Measurements from ENCODE around the gene APLF.
"Not testable (repeated sequence)": the region's sequence is repeated elsewhere in the genome, so short reads cannot be mapped to it uniquely, and the experiment has no call there.

APLF gene

DNA sequence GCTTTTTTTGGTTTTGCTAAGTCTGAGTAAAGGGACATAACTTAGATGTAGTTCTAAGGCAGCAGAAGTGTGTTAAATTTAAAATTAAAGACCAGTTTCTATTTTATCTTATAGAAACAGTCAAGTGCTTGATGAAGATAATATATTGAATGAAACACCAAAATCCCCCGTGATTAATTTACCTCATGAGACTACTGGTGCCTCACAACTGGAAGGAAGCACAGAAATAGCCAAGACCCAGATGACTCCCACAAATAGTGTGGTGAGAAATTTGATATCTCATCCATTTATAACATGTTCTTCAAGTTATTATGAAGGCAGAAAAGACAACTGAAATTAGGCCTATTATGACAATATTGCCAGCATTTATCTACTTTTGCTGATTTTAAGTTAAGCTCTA, 45.6 kb downstream of the APLF start:
- H3K27me3 Mint-ChIP-seq, result no peaks in the 10 kb centered on the region
- no peak for ATAC-seq (ENCODE audit: low read depth)

DNA sequence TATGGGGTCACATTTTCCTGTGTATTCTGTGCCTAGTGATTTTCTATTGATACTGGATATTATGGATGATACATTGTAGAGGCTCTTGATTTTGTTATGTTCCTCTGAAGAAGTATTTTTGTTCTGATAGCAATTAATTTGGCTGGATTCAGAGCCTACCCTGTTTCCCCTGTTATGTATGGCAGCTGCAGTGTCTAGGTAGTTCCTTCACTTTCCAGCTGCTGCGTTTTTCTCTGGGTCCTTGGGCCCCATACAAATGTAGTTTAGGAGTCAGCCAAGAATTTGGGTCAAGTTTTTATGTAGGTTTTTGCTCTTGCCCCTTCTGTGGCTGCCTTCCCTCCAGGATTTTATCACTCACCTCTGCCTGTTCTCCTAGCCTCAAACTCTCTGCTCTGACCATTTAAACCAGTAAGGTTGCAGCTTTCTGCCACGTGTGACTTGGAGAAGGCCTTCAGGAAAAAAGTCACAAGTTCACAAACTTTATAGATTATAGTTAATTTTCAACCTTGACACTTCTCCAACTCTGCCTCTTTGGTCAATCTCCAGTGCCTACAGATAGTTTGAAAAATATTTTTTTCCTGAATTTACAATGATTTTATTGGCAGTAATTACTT, 47.0 kb downstream of the APLF start:
- Mint-ChIP-seq H3K27ac (no peak overlapping the region), H3K9me3 (peaks cover 4% of the 10 kb centered on the region), H3K27me3 (no peaks in the 10 kb centered on the region), H3K4me3 (no peak overlapping the region), H3K4me1 (no peaks in the 10 kb centered on the region), H3K36me3 (peaks cover 9% of the 10 kb centered on the region)
- ATAC-seq (ENCODE audit: low read depth) (no peak), DNase-seq (ENCODE audit: low spot score in 2 of 2) (no peak)

More for the DNA sequence above, 45.6 kb downstream of the APLF start:
- Mint-ChIP-seq H3K36me3 (peaks cover 11% of the 10 kb centered on the region), H3K9me3 (peaks cover 7% of the 10 kb centered on the region), H3K27ac (no peak overlapping the region), H3K4me3 (no peak overlapping the region), H3K4me1 (no peaks in the 10 kb centered on the region)
- no peak for DNase-seq (ENCODE audit: low spot score in 2 of 2)

DNA sequence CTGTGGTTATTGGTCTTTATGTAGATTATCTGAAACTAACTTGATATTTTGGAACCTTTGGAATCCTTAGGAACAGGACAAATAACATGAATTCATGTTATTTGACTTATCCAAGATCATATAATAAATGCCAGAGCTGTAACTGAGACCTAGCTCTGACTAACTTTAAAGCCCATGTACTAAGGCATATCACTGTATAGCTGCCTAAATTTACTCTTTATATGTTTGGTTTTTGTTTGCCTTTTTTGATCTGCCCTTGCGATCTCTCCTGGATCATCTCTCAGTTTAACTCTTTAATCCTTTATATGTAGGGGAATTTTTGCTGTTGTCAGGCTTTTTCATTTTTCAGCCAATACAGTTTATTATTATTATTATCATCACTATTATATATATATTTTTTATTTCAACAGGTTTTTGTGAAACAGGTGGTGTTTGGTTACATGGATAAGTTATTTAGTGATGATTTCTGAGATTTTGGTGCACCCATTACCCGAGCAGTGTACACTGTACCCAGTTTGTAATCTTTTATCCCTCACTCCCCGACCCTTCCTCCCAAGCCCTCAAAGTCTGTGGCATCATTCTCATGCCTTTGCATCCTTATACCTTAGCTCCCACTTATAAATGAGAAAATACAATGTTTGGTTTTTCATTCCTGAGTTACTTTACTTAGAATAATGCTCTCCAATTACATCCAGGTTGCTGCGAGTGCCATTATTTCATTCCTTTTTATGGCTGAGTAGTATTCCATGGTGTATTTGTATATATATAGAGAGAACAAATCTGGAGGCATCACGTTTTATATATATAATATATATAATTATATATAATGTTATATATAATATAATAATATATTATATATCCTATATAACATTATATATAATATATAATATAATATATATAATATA, 48.9 kb downstream of the APLF start:
- no peaks in the 10 kb centered on the region for H3K27me3 Mint-ChIP-seq
- H3K27ac Mint-ChIP-seq, result no peak overlapping the region
- H3K9me3 Mint-ChIP-seq, result peaks cover 4% of the 10 kb centered on the region

DNA sequence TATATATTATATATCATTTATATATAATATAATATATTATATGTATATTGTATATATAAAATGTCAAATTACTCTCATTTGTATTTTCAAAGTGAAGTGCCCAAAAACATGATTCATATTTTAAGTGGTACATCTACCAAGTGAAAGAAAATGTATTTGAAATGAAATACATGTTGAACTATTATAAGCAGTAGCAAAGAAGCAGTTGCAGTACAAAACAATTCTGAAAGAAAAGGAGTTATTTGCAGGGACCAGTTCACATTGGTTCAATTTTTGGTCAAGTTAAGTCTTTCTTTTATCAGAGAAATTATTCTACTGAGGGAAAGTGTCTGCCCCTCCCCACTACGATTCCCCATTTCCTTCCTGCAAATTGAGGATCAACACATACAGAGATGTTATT, 51.9 kb downstream of the APLF start:
- Mint-ChIP-seq H3K4me3 (no peak overlapping the region), H3K9me3 (no peaks in the 10 kb centered on the region), H3K27ac (no peak overlapping the region), H3K27me3 (no peaks in the 10 kb centered on the region), H3K4me1 (no peaks in the 10 kb centered on the region), H3K36me3 (peaks cover 6% of the 10 kb centered on the region)
- ATAC-seq (ENCODE audit: low read depth), result no peak
- DNase-seq (ENCODE audit: low spot score in 2 of 2), result no peak

More for the DNA sequence above, 48.9 kb downstream of the APLF start:
- Mint-ChIP-seq H3K4me3 (no peak overlapping the region), H3K4me1 (no peaks in the 10 kb centered on the region), H3K36me3 (peaks cover 11% of the 10 kb centered on the region)
- DNase-seq (ENCODE audit: low spot score in 2 of 2) (no peak), ATAC-seq (ENCODE audit: low read depth) (no peak)

DNA sequence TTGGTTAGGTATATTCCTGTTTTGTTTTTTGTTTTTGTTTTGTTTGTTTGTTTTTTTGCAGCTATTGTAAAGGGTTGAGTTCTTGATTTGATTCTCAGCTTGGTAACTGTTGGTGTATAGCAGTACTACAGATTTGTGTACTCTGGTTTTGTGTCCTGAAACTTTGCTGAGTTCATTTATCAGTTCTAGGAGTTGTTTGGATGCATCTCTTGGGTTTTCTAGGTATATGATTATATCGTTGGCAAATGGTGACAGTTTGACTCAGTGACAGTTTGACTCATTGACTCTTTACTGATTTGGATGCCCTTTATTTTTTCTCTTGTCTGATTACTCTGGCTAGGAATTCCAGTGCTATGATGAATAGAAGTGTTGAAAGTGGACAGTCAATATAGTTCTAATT, 53.7 kb downstream of the APLF start:
- Mint-ChIP-seq H3K4me3 (no peak overlapping the region), H3K9me3 (no peaks in the 10 kb centered on the region), H3K36me3 (peaks cover 6% of the 10 kb centered on the region), H3K4me1 (no peaks in the 10 kb centered on the region), H3K27ac (no peak overlapping the region), H3K27me3 (no peaks in the 10 kb centered on the region)
- ATAC-seq (ENCODE audit: low read depth) (no peak), DNase-seq (ENCODE audit: low spot score in 2 of 2) (no peak)

DNA sequence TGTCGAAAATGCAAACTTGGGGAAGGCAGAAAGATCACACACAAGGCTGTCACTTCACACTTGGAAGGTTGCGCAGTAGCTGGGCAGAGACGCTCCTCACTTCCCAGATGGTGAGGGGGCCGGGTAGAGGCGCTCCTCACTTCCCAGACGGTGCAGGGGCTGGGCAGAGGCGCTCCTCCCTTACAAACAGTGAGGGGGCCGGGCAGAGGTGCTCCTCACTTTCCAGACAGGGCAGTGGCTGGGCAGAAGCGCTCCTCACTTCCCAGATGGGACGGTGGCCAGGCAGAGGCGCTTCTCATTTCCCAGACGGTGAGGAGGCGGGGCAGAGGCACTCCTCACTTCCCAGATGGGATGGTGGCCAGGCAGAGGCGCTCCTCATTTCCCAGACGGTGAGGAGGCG, 59.6 kb downstream of the APLF start:
- H3K9me3 Mint-ChIP-seq; ATAC-seq (ENCODE audit: low read depth); H3K27me3 Mint-ChIP-seq; DNase-seq (ENCODE audit: low spot score in 2 of 2); H3K27ac Mint-ChIP-seq; H3K4me3 Mint-ChIP-seq; H3K4me1 Mint-ChIP-seq: not testable (repeated sequence)
- H3K36me3 Mint-ChIP-seq, result peaks cover 15% of the 10 kb centered on the region

DNA sequence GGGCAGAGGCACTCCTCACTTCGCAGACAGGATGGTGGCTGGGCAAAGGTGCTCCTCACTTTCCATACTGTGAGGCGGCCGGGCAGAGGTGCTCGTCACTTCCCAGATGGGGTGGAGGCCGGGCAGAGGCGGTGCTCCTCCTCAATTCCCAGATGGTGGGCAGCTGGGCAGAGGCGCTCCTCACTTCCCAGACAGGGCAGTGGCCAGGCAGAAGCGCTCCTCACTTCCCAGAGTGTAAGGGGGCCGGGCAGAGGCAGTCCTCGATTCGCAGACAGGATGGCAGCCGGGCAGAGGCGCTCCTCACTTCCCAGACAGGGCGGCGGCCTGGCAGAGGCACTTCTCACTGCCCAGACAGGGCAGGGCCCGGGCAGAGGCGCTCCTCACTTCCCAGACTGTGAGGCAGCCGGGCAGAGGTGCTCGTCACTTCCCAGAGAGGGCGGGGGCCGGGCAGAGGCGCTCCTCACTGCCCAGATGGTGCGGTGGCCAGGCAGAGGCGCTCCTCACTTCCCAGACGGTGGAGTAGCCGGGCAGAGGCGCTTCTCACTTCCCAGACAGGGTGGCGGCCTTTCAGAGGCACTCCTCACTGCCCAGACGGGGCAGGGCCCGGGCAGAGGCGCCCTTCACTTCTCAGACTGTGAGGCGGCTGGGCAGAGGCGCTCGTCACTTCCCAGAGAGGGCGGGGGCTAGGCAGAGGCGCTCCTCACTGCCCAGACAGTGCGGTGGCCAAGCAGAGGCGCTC, 60.1 kb downstream of the APLF start:
- peaks cover 15% of the 10 kb centered on the region for H3K36me3 Mint-ChIP-seq
- H3K4me1 Mint-ChIP-seq; H3K27me3 Mint-ChIP-seq; DNase-seq (ENCODE audit: low spot score in 2 of 2); ATAC-seq (ENCODE audit: low read depth); H3K9me3 Mint-ChIP-seq; H3K27ac Mint-ChIP-seq; H3K4me3 Mint-ChIP-seq: not testable (repeated sequence)

DNA sequence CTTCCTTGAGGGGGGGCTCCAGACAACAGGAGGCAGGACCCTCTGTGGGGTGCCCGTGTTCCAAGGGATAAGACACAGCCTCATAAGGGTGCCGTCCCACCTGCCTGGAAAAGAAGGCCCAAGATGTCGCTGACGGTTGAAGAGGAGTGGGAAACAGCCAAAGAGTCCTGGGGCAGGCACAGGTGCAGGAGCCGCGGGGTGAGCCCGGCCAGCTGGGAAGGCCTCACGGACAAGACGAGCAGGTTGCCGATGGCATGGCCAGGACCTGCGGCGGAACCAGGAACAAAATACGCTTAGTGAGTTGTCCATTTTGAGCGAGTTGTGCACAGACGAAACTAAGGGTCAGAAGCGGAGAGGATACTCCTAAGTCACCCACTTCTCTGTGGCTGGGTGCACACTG, 61.8 kb downstream of the APLF start:
- H3K4me3 Mint-ChIP-seq; H3K27ac Mint-ChIP-seq; DNase-seq (ENCODE audit: low spot score in 2 of 2); H3K9me3 Mint-ChIP-seq; H3K4me1 Mint-ChIP-seq; ATAC-seq (ENCODE audit: low read depth); H3K27me3 Mint-ChIP-seq: not testable (repeated sequence)
- peaks cover 17% of the 10 kb centered on the region for H3K36me3 Mint-ChIP-seq

DNA sequence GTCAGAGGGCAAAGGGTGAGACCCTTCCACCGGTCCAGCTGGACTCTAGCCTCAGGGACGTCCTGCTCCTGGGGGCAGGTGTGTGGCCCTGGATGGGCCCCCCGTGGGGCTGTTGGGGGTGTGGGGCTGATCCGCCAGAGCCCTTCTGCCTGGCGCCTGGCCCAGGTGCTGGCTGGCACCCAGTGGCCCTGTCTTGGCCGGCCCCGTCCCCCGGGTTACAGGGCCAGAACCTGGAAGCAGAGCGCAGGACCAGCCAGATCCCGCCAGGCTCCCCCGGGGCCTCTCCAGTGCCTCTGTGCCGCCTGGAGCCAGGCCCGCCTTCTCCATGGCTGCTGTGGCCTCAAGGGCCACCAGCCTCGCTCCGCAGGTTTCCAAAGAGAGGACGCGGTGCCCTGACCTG, 62.3 kb downstream of the APLF start:
- not testable (repeated sequence) for H3K27ac Mint-ChIP-seq; ATAC-seq (ENCODE audit: low read depth); H3K27me3 Mint-ChIP-seq; H3K4me1 Mint-ChIP-seq; H3K4me3 Mint-ChIP-seq; H3K9me3 Mint-ChIP-seq; DNase-seq (ENCODE audit: low spot score in 2 of 2)
- peaks cover 15% of the 10 kb centered on the region for H3K36me3 Mint-ChIP-seq

DNA sequence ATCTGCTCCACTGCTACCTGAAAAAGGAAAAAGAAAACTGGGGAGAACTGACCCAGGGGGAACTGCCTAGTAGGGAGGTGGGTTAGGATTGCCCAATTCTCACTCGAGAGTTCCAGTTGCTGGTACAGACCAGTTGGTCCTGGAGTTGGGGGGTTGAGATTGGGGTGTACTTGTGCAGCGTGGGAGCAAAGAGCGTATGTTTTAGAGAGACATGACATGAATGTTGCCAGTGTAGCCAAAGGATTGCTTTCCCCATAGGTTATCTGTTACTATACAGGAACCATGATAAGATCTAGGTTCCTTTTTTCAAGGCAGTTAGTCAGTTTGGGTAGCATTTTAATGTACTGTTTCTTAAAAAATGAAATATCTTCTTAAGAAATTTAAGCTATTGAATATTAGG, 68.6 kb downstream of the APLF start:
- Mint-ChIP-seq H3K9me3 (peaks cover 3% of the 10 kb centered on the region), H3K27ac (no peak overlapping the region), H3K36me3 (peaks cover 7% of the 10 kb centered on the region), H3K27me3 (no peaks in the 10 kb centered on the region), H3K4me3 (no peak overlapping the region), H3K4me1 (no peaks in the 10 kb centered on the region)
- DNase-seq (ENCODE audit: low spot score in 2 of 2) (no peak), ATAC-seq (ENCODE audit: low read depth) (no peak)

DNA sequence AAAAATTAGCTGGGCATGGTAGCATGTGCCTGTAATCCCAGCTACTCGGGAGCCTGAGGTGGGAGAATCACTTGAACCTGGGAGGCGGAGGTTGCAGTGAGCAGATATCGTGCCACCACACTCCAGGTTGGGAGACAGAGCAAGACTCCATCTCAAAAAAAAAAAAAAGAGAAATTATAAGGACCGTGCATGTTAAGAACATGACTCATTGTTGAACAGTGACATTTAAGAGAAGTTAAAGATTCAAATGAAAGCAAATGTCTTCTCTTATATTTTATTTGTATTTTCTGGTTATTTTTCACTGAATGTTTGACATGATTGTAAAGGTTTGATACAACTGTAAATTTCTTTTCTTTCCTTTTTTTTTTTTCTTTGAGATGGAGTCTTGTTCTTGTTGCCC, 69.6 kb downstream of the APLF start:
- H3K27ac Mint-ChIP-seq, result no peak overlapping the region
- H3K4me1 Mint-ChIP-seq, result no peaks in the 10 kb centered on the region
- DNase-seq (ENCODE audit: low spot score in 2 of 2), result no peak
- ATAC-seq (ENCODE audit: low read depth), result no peak
- no peak overlapping the region for H3K4me3 Mint-ChIP-seq
- H3K9me3 Mint-ChIP-seq, result peaks cover 3% of the 10 kb centered on the region
- H3K27me3 Mint-ChIP-seq, result no peaks in the 10 kb centered on the region
- H3K36me3 Mint-ChIP-seq, result peaks cover 7% of the 10 kb centered on the region

DNA sequence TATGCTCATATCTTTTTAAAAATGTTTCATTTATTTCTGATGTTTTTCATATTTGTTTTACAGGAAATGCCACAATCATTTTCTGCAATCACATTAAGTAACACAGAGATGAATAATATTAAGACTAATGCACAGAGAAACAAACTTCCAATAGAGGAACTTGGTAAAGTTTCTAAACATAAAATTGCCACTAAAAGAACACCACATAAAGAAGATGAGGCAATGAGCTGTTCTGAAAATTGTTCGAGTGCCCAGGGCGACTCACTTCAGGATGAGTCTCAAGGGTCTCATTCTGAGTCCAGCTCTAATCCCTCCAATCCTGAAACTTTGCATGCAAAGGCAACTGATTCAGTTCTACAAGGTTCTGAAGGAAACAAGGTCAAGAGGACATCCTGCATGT, 70.4 kb downstream of the APLF start:
- no peak overlapping the region for H3K4me3 Mint-ChIP-seq
- H3K36me3 Mint-ChIP-seq, result peaks cover 5% of the 10 kb centered on the region
- DNase-seq (ENCODE audit: low spot score in 2 of 2) (no peak), ATAC-seq (ENCODE audit: low read depth) (no peak)
- H3K9me3 Mint-ChIP-seq, result peaks cover 3% of the 10 kb centered on the region
- no peaks in the 10 kb centered on the region for H3K27me3 Mint-ChIP-seq
- no peaks in the 10 kb centered on the region for H3K4me1 Mint-ChIP-seq
- H3K27ac Mint-ChIP-seq, result no peak overlapping the region

DNA sequence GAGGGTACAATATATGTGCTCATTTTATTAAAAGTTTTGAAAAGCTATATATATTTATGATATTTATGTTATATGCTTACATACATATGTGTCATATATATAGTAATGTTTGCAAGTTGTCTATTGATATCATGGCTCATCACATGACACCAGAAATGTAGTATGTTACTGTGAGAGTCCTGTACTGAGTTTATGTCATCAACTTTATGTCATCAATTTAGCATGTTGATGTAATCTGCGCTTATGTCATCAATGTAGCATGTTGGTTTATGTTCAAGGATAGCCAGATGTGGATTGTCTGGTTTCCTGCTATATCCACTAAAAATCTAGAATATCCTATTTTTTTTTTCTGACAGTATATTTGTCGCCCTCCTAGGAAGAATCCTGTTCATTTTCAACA, 77.4 kb downstream of the APLF start:
- Mint-ChIP-seq H3K36me3 (peaks cover 12% of the 10 kb centered on the region), H3K4me1 (no peaks in the 10 kb centered on the region), H3K27ac (no peak overlapping the region), H3K4me3 (no peak overlapping the region), H3K9me3 (peaks cover 1% of the 10 kb centered on the region), H3K27me3 (no peaks in the 10 kb centered on the region)
- no peak for ATAC-seq (ENCODE audit: low read depth)
- no peak for DNase-seq (ENCODE audit: low spot score in 2 of 2)

DNA sequence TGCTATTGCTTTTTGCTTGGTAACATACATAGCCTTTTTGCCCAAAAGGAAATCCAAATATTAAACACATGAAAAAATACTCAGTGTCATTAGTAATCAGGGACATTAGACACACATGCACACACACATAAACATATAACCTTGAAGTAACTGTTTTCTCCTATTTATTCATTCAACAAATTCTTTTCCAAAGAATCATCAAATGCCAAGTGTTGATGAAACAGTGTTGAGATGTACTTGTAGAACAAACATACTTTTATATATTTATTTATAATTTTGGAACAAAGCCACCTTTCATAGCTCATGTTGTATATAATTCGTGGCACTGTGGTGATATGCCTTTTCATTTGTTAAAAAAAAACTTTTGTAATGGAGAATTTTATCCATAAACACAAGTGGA, 81.0 kb downstream of the APLF start:
- Mint-ChIP-seq H3K9me3 (no peaks in the 10 kb centered on the region), H3K4me1 (no peaks in the 10 kb centered on the region)

More for the DNA sequence above, 81.0 kb downstream of the APLF start:
- ATAC-seq (ENCODE audit: low read depth) (no peak), DNase-seq (ENCODE audit: low spot score in 2 of 2) (no peak)
- no peak overlapping the region for H3K27ac Mint-ChIP-seq
- no peaks in the 10 kb centered on the region for H3K27me3 Mint-ChIP-seq
- peaks cover 11% of the 10 kb centered on the region for H3K36me3 Mint-ChIP-seq
- H3K4me3 Mint-ChIP-seq, result no peak overlapping the region
